A549 (cell line): Measurements from ENCODE around the gene DTX3L. TPM values are rescaled to one million over a fixed set of nuclear protein-coding genes. Genes with fewer than 3 reads are reported as not detected.

Source experiments
- ATAC-seq, 2 experiments: fragments of 200-7000 bp in 1 of 2; fragments of >200 bp in 1 of 2; cut with Nextera tagmentation in 1 of 2; cut with Tn5 transposase in 1 of 2; 3 replicates each; pipeline versions ENCODE4 v1.8.0 to v1.9.1; 2018 to 2020; ENCODE audit warnings: mild to moderate bottlenecking in 1 of 2, moderate library complexity in 1 of 2
- CTCF ChIA-PET: fragments of 300-600 bp; sonication (Branson Sonifier 250); formaldehyde crosslinking; extraction: SDS; loops from one replicate; lab custom pipeline; 2021; ENCODE audit warnings: antibody characterized with exemption, inconsistent platforms; lab: Yijun Ruan, JAX
- POLR2A ChIA-PET: fragments of 350-600 bp; formaldehyde crosslinking; extraction: SDS; loops from one replicate; lab custom pipeline; 2021; ENCODE audit warnings: antibody characterized with exemption, inconsistent platforms; lab: Yijun Ruan, JAX
- DNase-seq, 2 experiments: peaks; one replicate each; pipeline versions ENCODE4 v3.0.0 to v3.0.0-alpha.2; 2011 to 2016; ENCODE audit warnings: low read depth in 1 of 2, low spot score in 1 of 2
- FAIRE-seq: peaks from 2 replicates; lab custom pipeline; 2011; peaks lifted over from hg19 to GRCh38; lab: Jason Lieb, UNC
- H3K27ac ChIP-seq, 2 experiments: fragments of >200 bp; sonication (Bioruptor Twin); formaldehyde crosslinking; 3 replicates each; pipeline ENCODE4 v1.5.1; 2016 to 2017
- H3K4me1 ChIP-seq: fragments of >200 bp; sonication (Bioruptor Twin); formaldehyde crosslinking; 3 replicates; pipeline ENCODE4 v1.6.1; 2016
- H3K4me2 ChIP-seq: fragments of >200 bp; sonication (Bioruptor Twin); formaldehyde crosslinking; 3 replicates; pipeline ENCODE4 v1.6.1; 2016
- H3K4me3 ChIP-seq: fragments of >200 bp; sonication (Bioruptor Twin); formaldehyde crosslinking; 3 replicates; pipeline ENCODE4 v1.5.1; 2016
- H3K9me3 ChIP-seq: fragments of >200 bp; sonication (Bioruptor Twin); formaldehyde crosslinking; 3 replicates; pipeline ENCODE4 v1.6.1; 2016
- ATOH8 ChIP-seq: fragments of 250-450 bp; sonication (Bioruptor Pico); IDR thresholded peaks from 2 replicates; pipeline ENCODE4 v1.5.0; 2020; ENCODE audit warnings: low read depth, mild to moderate bottlenecking, moderate library complexity
- CBX8 ChIP-seq: fragments of 200-600 bp; sonication (generic); IDR thresholded peaks from 2 replicates; pipeline ENCODE4 v1.6.1; 2016
- CHD2 ChIP-seq: fragments of 150-350 bp; IDR thresholded peaks from 2 replicates; pipeline ENCODE4 v1.6.1; 2014; ENCODE audit warnings: low read length; ENCODE audit not compliant: partially characterized antibody
- EHMT2 ChIP-seq: fragments of 200-600 bp; sonication (generic); IDR thresholded peaks from 2 replicates; pipeline ENCODE4 v1.6.1; 2016; ENCODE audit warnings: antibody characterized with exemption, low read depth, mild to moderate bottlenecking, moderate library complexity
- ELK1 ChIP-seq: fragments of 150-350 bp; IDR thresholded peaks from 2 replicates; pipeline ENCODE4 v1.6.1; 2014; ENCODE audit warnings: low read depth, mild to moderate bottlenecking, low read length
- EP300 ChIP-seq, 2 experiments: fragments of >200 bp; sonication (Bioruptor Twin); formaldehyde crosslinking; IDR thresholded peaks; 2 replicates in 1 of 2; 3 replicates in 1 of 2; pipeline ENCODE4 v1.6.1; 2016 to 2017
- FOXS1 ChIP-seq: fragments of 250-450 bp; sonication (Bioruptor Pico); IDR thresholded peaks from 2 replicates; pipeline ENCODE4 v1.5.0; 2020; ENCODE audit warnings: mild to moderate bottlenecking, moderate library complexity
- HMGXB4 ChIP-seq: fragments of 250-450 bp; sonication (Bioruptor Pico); IDR thresholded peaks from 2 replicates; pipeline ENCODE4 v1.5.0; 2021; ENCODE audit warnings: mild to moderate bottlenecking, moderate library complexity, borderline replicate concordance
- HOXB5 ChIP-seq: fragments of 250-450 bp; sonication (Bioruptor Pico); IDR thresholded peaks from 2 replicates; pipeline ENCODE4 v1.5.0; 2020; ENCODE audit warnings: mild to moderate bottlenecking, moderate library complexity
- JUN ChIP-seq, 2 experiments: fragments of >200 bp; sonication (Bioruptor Twin); formaldehyde crosslinking; IDR thresholded peaks; 2 replicates in 1 of 2; 3 replicates in 1 of 2; pipeline ENCODE4 v1.6.1; 2016 to 2017
- KDM1A ChIP-seq: fragments of 200-600 bp; sonication (generic); IDR thresholded peaks from 2 replicates; pipeline ENCODE4 v1.6.1; 2016; ENCODE audit warnings: low read depth, mild to moderate bottlenecking
- KDM5A ChIP-seq: fragments of 200-600 bp; sonication (generic); IDR thresholded peaks from 2 replicates; pipeline ENCODE4 v1.6.1; 2016; ENCODE audit warnings: antibody characterized with exemption, mild to moderate bottlenecking
- MAX ChIP-seq: IDR thresholded peaks from 2 replicates; pipeline ENCODE4 v1.6.1; 2012
- MAZ ChIP-seq: fragments of 150-350 bp; IDR thresholded peaks from 2 replicates; pipeline ENCODE4 v1.6.1; 2014; ENCODE audit warnings: antibody characterized with exemption, low read depth, low read length, borderline replicate concordance
- NFE2L2 ChIP-seq: fragments of 150-350 bp; conservative IDR thresholded peaks from 2 replicates; pipeline ENCODE4 v1.6.1; 2014; ENCODE audit warnings: low read length
- POLR2A ChIP-seq: IDR thresholded peaks from 2 replicates; pipeline ENCODE4 v1.6.1; 2012; ENCODE audit warnings: mild to moderate bottlenecking, low read length
- POLR2AphosphoS2 ChIP-seq: conservative IDR thresholded peaks from 2 replicates; pipeline ENCODE4 v1.6.1; 2012; ENCODE audit warnings: low read length, improper control_type of control experiment, inconsistent platforms
- SMC3 ChIP-seq: fragments of >200 bp; sonication (Bioruptor Twin); formaldehyde crosslinking; IDR thresholded peaks from 3 replicates; pipeline ENCODE4 v1.6.1; 2018; ENCODE audit warnings: inconsistent platforms
- SREBF2 ChIP-seq: fragments of 450-650 bp; IDR thresholded peaks from 2 replicates; pipeline ENCODE4 v1.6.1; 2014; ENCODE audit warnings: mild to moderate bottlenecking, moderate library complexity
- ZC3H11A ChIP-seq: fragments of 450-650 bp; IDR thresholded peaks from 2 replicates; pipeline ENCODE4 v1.6.1; 2014; ENCODE audit warnings: antibody characterized with exemption, mild to moderate bottlenecking
- ZFP36 ChIP-seq: fragments of 450-650 bp; IDR thresholded peaks from 2 replicates; pipeline ENCODE4 v1.6.1; 2014; ENCODE audit warnings: borderline replicate concordance; ENCODE audit not compliant: partially characterized antibody
- ZSCAN20 ChIP-seq: fragments of 250-450 bp; sonication (Bioruptor Pico); IDR thresholded peaks from 2 replicates; pipeline ENCODE4 v1.8.0; 2022; ENCODE audit warnings: mild to moderate bottlenecking, moderate library complexity
- WGBS: methylation state at CpG from one replicate; pipeline ENCODE4 v1.1.6; 2017; ENCODE audit errors: missing lambda C conversion rate; 5-methylcytosine and 5-hydroxymethylcytosine counted together
- polyA plus RNA-seq, 4 experiments: library from polyadenylated mRNA; depleted of rRNA in 3 of 4; stranded (reverse); fragments of >200 nt; fragmentation: RNase III in 1 of 4; extraction: RNeasy Plus Mini Kit Qiagen cat#74134 plus additional on column Dnase treatment in 1 of 4; gene quantifications; 2 replicates in 3 of 4; 3 replicates in 1 of 4; pipeline ENCODE4 v1.2.3, GENCODE V29; 2011 to 2017
- TF ChIP-seq, protein P1 (sequence below): IDR thresholded peaks from 2 replicates; pipeline ENCODE4 v1.6.1; 2012

DTX3L gene
- polyA plus RNA-seq, 2 of the 4 experiments (the other 2 are of a cell fraction) = 4.2 to 5.3 TPM

GRCh38 chr3:122582390-122582789, 18.3 kb downstream of the DTX3L start:
- Histone ChIP-seq H3K4me3 (no peak overlapping the region), H3K4me1 (no peaks in the 10 kb centered on the region)
- TF ChIP-seq HOXB5 (no peak), KDM5A (no peak), NFE2L2 (no peak), MAZ (no peak), SMC3 (no peak), HMGXB4 (CRISPR knock-in tag) (no peak), POLR2AphosphoS2 (no peak), FOXS1 (CRISPR knock-in tag) (no peak), ZSCAN20 (CRISPR knock-in tag) (no peak), POLR2A (no peak)
- TF ChIP-seq, protein P1, sequence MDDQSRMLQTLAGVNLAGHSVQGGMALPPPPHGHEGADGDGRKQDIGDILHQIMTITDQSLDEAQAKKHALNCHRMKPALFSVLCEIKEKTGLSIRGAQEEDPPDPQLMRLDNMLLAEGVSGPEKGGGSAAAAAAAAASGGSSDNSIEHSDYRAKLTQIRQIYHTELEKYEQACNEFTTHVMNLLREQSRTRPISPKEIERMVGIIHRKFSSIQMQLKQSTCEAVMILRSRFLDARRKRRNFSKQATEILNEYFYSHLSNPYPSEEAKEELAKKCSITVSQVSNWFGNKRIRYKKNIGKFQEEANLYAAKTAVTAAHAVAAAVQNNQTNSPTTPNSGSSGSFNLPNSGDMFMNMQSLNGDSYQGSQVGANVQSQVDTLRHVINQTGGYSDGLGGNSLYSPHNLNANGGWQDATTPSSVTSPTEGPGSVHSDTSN = no peak
- TF ChIP-seq, all 56 proteins: peak for 0
- DNase-seq (no peak), ATAC-seq (no peak), FAIRE-seq (no peak)
- 78% methylated on average over 1 of the region's 1 CpG for WGBS
- Histone ChIP-seq H3K27ac (no peak overlapping the region), H3K9me3 (peaks cover 25% of the 10 kb centered on the region), H3K4me2 (no peak overlapping the region)
- ChIA-PET POLR2A (no interaction called here), CTCF (interaction anchor here (1.1 to 2.0 kb wide), 3 partner anchors 10 to 97 kb away, joined by 3 to 6 read pairs (median 5); no protein-coding TSS in a partner anchor)

DNA sequence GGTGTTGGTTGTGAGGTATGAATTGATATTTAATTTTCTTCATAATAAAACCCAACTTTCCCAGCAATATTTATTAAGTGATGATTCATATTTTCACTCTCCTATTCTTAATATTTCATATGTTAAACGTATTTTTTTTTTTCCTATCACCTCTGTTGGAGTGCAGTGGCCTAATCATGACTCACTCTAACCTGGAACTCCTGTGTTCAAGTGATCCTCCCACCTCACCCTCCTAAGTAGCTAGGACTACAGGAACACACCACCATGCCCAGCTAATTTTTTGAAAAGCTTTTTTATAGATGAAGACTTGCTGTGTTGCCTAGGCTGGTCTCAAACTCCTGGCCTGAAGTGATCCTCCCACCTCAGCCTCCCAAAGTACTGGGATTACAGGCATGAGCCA, 22.0 kb downstream of the DTX3L start:
- no peak overlapping the region for H3K4me3 ChIP-seq
- DNase-seq (no peak), ATAC-seq (no peak)
- ChIA-PET CTCF (interaction anchor here (1.3 kb wide), 1 partner anchor 11 kb away, joined by 3 read pairs; no protein-coding TSS in a partner anchor), POLR2A (no interaction called here)
- no peak overlapping the region for H3K4me2 ChIP-seq
- H3K27ac ChIP-seq = no peak overlapping the region
- WGBS = 3% methylated on average over 1 of the region's 1 CpG
- TF ChIP-seq ELK1 = no peak
- no peak for TF ChIP-seq ZC3H11A
- TF ChIP-seq CHD2 = no peak
- TF ChIP-seq, all 56 proteins: peak for 0
- H3K4me1 ChIP-seq = no peaks in the 10 kb centered on the region
- no peak for FAIRE-seq
- peaks cover 23% of the 10 kb centered on the region for H3K9me3 ChIP-seq

GRCh38 chr3:122586773-122587485, 22.8 kb downstream of the DTX3L start:
- FAIRE-seq = peak; percentile 70
- CTCF ChIA-PET = no interaction called here

More at GRCh38 chr3:122586773-122587485, 22.8 kb downstream of the DTX3L start:
- no peak for DNase-seq
- peaks cover 14% of the 10 kb centered on the region; the same call in 2 of the 3 replicates for H3K9me3 ChIP-seq
- POLR2A ChIA-PET = no interaction called here
- H3K4me1 ChIP-seq = no peaks in the 10 kb centered on the region
- H3K4me2 ChIP-seq = no peak overlapping the region
- no peak for ATAC-seq
- H3K4me3 ChIP-seq = no peak overlapping the region
- no peak for TF ChIP-seq ZFP36
- TF ChIP-seq SREBF2 = no peak
- TF ChIP-seq CHD2 = no peak
- no peak for TF ChIP-seq KDM1A
- TF ChIP-seq JUN (IDR thresholded peaks at IDR 0.05) = no peak
- TF ChIP-seq EP300 (IDR thresholded peaks at IDR 0.05) = no peak
- no peak for TF ChIP-seq MAX
- no peak for TF ChIP-seq EHMT2
- no peak for TF ChIP-seq ATOH8 (CRISPR knock-in tag)
- TF ChIP-seq CBX8 = no peak
- H3K27ac ChIP-seq = no peak overlapping the region
